ENCODE data around the gene NDUFAF3. TPM values are rescaled to one million over a fixed set of nuclear protein-coding genes. Genes with fewer than 3 reads are reported as not detected.
A peak's percentile ranks its signal among the peaks of the same experiment; 100 is the strongest.

Gene NDUFAF3
- total and polyA plus RNA-seq, 10 of the 15 experiments (the other 5 are each of a cell fraction or from before 2014, with no cell fraction given) = 25.4 to 228 (median 63.9) TPM

DNA sequence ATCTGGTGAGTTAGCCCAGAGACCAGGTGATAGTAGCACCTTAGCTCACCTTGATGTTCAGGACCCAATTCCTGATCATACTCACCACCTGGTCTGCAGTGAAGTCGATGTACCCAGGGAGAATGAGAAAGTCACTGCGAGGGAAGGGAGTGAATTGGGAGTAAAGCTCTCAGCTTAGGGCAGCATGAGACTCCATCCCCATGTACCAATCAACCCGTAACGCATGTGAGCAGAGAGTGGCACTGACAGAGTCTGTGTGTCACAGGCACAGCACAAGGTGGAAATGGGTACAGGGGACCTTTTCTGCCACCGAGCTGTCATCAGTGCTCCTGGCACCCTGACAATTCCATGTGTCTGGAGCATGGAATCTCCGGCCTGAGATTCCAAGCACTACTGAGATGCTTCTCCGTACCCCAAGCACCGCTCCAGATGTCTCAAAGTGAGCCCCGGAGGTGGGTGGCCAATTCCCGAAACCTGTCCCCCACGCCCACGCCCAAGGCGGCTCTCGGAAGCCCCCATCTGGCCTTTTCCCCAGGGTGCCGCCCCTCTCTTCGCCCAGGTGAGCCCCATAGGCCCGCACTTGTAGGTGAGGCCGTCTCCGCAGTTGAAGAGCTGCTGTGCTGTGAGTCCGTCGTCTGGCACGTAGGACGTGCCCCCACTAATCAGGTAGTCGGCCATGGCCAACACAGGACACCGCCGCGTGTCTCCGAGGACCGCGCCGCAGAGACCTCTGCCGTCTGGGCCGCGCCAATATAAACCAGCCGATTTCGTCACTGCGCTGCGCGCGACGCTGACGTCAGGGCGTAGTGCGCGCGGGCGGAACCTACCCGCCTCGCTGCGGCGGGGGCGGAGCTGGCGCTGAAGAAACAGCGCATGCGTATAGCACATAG is 7.0 kb downstream of the NDUFAF3 start, which contains the start of gene IMPDH2 (continued):
- TF ChIP-seq JUND (IDR thresholded peaks at IDR 0.05; ENCODE audit: low read depth, low read length) = no peak
- peak; percentile 55; the same call in 1 of the 2 replicates for TF ChIP-seq TCF12 (IDR thresholded peaks at IDR 0.05; ENCODE audit: low read depth, low read length)
- no peak for TF ChIP-seq NFYB (IDR thresholded peaks at IDR 0.05; ENCODE audit: insufficient read depth, low read depth, low read length)
- no peak for TF ChIP-seq CHD4 (IDR thresholded peaks at IDR 0.05)
- TF ChIP-seq YY1 (IDR thresholded peaks at IDR 0.05; ENCODE audit: low read depth, low read length) = peak; percentile 87
- no peak for TF ChIP-seq MEF2B (IDR thresholded peaks at IDR 0.05; ENCODE audit: partially characterized antibody, poor library complexity, severe bottlenecking)
- TF ChIP-seq CUX1 (IDR thresholded peaks at IDR 0.05; ENCODE audit: insufficient replicate concordance, low read depth, low read length) = no peak
- no peak for TF ChIP-seq BCLAF1 (IDR thresholded peaks at IDR 0.05)
- peak; percentile 68 for TF ChIP-seq GATAD2B (conservative IDR thresholded peaks at IDR 0.05; ENCODE audit: low read depth)
- TF ChIP-seq MYC (IDR thresholded peaks at IDR 0.05; ENCODE audit: insufficient read depth, insufficient read length, insufficient replicate concordance, low read length, severe bottlenecking) = peak; percentile 89
- TF ChIP-seq GABPA (IDR thresholded peaks at IDR 0.05; ENCODE audit: low read depth) = no peak
- peak; percentile 67 for TF ChIP-seq PKNOX1 (IDR thresholded peaks at IDR 0.05)
- TF ChIP-seq NBN (IDR thresholded peaks at IDR 0.05) = peak; percentile 81
- TF ChIP-seq PAX8 (IDR thresholded peaks at IDR 0.05) = no peak
- peak; percentile 32 for TF ChIP-seq SP1 (IDR thresholded peaks at IDR 0.05; ENCODE audit: low read depth, low read length)
- TF ChIP-seq TARDBP (IDR thresholded peaks at IDR 0.05; ENCODE audit: borderline replicate concordance) = no peak
- TF ChIP-seq HDAC6 (IDR thresholded peaks at IDR 0.05; ENCODE audit: unreplicated experiment) = peak; percentile 90
- peak; percentile 95 for TF ChIP-seq SMAD5 (IDR thresholded peaks at IDR 0.05; ENCODE audit: low read depth)

Measured in GM12878 (cell line).